Calu3 (cell line): Measurements from ENCODE around the gene FMN1. TPM values are rescaled to one million over a fixed set of nuclear protein-coding genes. Genes with fewer than 3 reads are reported as not detected.

Experiments
- BruUV-seq: library from RNA; stranded (reverse); fragments of 400-500 nt; replicated peaks from 2 replicates; lab custom pipeline; 2021; lab: Mats Ljungman, UMichigan
- CTCF ChIA-PET: fragments of 300-600 bp; sonication (Branson Sonifier 250); formaldehyde crosslinking; loops from one replicate; lab custom pipeline; 2022; ENCODE audit warnings: antibody characterized with exemption; lab: Charles Lee
- DNase-seq: peaks from one replicate; pipeline ENCODE4 v3.0.0; 2022
- H3K27ac Mint-ChIP-seq: one replicate; pipeline ENCODE4 v1.8.0; 2022; ENCODE audit warnings: mixed read lengths; ENCODE audit not compliant: unreplicated experiment
- H3K27me3 Mint-ChIP-seq: one replicate; pipeline ENCODE4 v1.8.0; 2022; ENCODE audit warnings: mixed read lengths; ENCODE audit not compliant: unreplicated experiment
- H3K36me3 Mint-ChIP-seq: one replicate; pipeline ENCODE4 v1.8.0; 2022; ENCODE audit warnings: mild to moderate bottlenecking, moderate library complexity, mixed read lengths; ENCODE audit not compliant: insufficient read depth, unreplicated experiment
- H3K4me1 Mint-ChIP-seq: one replicate; pipeline ENCODE4 v1.8.0; 2022; ENCODE audit warnings: mild to moderate bottlenecking, low read depth, mixed read lengths; ENCODE audit not compliant: unreplicated experiment
- H3K4me3 Mint-ChIP-seq: one replicate; pipeline ENCODE4 v1.8.0; 2022; ENCODE audit warnings: mild to moderate bottlenecking, low read depth, moderate library complexity, mixed read lengths; ENCODE audit not compliant: unreplicated experiment
- H3K9me3 Mint-ChIP-seq: one replicate; pipeline ENCODE4 v1.8.0; 2022; ENCODE audit warnings: low read depth, mixed read lengths; ENCODE audit not compliant: unreplicated experiment
- intact Hi-C: fragments of 100-400 bp; cut with micrococcal nuclease; formaldehyde crosslinking; loops from one replicate; pipeline ENCODE4 v1.10.0; 2022; ENCODE audit not compliant: unreplicated experiment
- total RNA-seq: library from RNA; stranded (reverse); gene quantifications from 2 replicates; pipeline ENCODE4 v1.2.3, GENCODE V29; 2022
- TF ChIP-seq, protein P1 (sequence below): fragments of 200-600 bp; IDR thresholded peaks from one replicate; pipeline ENCODE4 v1.8.0; 2022; ENCODE audit warnings: antibody characterized with exemption; ENCODE audit not compliant: unreplicated experiment

FMN1 gene
- total RNA-seq, 1 experiment from 2014 or later = 7.1 TPM

DNA sequence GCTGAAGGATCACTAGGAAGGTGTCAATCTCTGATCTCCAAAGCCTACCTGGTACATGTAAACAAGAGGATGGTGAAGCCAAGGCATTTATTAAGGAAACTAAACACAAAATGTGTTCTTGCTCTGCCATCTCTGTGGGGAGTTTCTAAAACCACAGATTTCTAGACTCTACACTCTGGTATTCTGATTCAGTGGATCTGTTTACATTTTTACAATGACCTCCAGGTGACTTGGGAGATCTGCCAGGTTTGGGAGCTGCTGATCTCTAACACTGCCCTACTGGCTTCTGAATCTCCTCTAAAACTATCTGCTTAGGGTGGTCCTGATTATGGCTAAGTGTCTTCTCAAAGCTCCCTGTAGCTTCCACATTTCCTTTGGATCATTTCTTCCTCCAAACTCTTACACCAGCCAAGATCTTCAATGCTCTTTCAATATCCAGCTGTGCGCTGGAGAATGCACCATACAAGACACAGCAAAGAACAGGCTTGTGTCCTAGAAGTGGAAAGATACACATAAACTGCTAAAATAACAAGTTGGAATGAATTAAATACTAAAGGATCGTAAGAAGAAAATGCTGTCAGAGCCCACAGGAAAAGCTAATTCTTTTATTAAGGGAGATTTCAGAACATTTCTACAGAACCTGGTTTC is 404.0 kb downstream of the FMN1 start:
- H3K4me3 Mint-ChIP-seq = no peak overlapping the region
- no peaks in the 10 kb centered on the region for H3K36me3 Mint-ChIP-seq
- no peaks in the 10 kb centered on the region for H3K27me3 Mint-ChIP-seq
- H3K4me1 Mint-ChIP-seq = no peaks in the 10 kb centered on the region
- intact Hi-C loops = no loop called here
- H3K27ac Mint-ChIP-seq = no peak overlapping the region
- CTCF ChIA-PET = no interaction called here
- TF ChIP-seq, protein P1, sequence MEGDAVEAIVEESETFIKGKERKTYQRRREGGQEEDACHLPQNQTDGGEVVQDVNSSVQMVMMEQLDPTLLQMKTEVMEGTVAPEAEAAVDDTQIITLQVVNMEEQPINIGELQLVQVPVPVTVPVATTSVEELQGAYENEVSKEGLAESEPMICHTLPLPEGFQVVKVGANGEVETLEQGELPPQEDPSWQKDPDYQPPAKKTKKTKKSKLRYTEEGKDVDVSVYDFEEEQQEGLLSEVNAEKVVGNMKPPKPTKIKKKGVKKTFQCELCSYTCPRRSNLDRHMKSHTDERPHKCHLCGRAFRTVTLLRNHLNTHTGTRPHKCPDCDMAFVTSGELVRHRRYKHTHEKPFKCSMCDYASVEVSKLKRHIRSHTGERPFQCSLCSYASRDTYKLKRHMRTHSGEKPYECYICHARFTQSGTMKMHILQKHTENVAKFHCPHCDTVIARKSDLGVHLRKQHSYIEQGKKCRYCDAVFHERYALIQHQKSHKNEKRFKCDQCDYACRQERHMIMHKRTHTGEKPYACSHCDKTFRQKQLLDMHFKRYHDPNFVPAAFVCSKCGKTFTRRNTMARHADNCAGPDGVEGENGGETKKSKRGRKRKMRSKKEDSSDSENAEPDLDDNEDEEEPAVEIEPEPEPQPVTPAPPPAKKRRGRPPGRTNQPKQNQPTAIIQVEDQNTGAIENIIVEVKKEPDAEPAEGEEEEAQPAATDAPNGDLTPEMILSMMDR = no peak
- DNase-seq = no peak
- no peaks in the 10 kb centered on the region for H3K9me3 Mint-ChIP-seq
- BruUV-seq = no TSS peak

DNA sequence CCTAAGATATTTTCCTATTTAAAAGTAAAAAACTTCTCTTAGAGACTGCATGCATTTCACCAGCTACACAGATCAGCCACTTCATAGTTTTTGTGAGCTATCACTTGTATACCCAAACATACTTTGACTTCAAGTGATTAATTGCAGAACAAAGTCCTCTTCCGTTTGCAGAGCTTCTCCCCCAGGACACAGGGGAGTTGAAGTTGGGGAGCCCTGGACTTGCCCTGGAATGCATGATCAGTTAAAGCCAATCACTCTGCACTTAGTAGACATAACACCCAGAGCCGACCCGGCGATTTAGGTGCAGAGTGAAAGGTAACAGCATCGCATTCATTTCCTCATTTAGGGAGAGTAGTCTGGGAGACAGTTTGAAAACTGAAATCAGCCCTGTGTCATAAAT is 406.6 kb downstream of the FMN1 start:
- TF ChIP-seq, protein P1 = no peak
- H3K27me3 Mint-ChIP-seq = no peaks in the 10 kb centered on the region
- H3K4me1 Mint-ChIP-seq = no peaks in the 10 kb centered on the region
- no peak overlapping the region for H3K4me3 Mint-ChIP-seq
- no peak for DNase-seq
- intact Hi-C loops = no loop called here
- no peak overlapping the region for H3K27ac Mint-ChIP-seq
- H3K9me3 Mint-ChIP-seq = no peaks in the 10 kb centered on the region
- no peaks in the 10 kb centered on the region for H3K36me3 Mint-ChIP-seq
- CTCF ChIA-PET = no interaction called here
- BruUV-seq = no TSS peak

DNA sequence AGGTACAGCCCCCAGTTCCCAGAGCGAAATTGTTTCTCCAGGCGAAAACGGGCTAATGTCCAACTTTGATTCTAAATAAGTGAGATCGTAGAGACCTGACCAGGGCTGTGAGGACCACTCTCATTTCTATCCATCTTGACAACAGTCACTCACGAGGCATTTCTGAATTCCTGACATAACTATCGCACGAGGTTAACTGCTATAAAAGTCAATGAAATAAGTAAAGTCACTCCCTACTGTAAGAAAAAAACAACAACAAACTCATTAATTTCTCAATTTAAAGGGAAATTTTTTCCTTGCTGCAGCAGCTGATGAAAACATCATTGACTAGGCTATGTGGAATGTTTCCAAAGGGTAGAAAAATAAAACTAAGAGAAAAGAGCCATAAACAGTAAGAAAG is 407.6 kb downstream of the FMN1 start:
- H3K27ac Mint-ChIP-seq = no peak overlapping the region
- H3K4me3 Mint-ChIP-seq = no peak overlapping the region
- TF ChIP-seq, protein P1 = no peak
- H3K4me1 Mint-ChIP-seq = no peaks in the 10 kb centered on the region
- H3K36me3 Mint-ChIP-seq = no peaks in the 10 kb centered on the region
- BruUV-seq = no TSS peak
- CTCF ChIA-PET = no interaction called here
- intact Hi-C loops = no loop called here
- H3K27me3 Mint-ChIP-seq = no peaks in the 10 kb centered on the region
- no peak for DNase-seq
- no peaks in the 10 kb centered on the region for H3K9me3 Mint-ChIP-seq

DNA sequence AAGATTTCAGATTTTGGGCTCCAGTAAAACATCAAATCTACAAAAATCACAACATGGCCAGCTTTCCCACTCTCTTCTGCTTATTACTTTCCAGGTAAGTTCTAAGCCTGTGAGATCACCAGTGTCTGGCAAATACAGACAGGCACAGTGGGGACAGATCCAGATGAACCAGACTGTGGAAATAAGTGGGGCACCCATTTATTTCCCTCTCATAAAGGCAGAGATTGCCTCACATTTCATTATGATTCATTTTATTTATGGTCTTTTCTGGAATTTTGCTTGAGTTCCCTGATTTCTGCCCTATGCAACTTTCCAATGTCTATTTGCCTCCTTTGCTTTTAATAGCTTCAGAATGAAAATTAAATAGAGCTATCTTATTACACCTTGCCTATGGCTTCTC is 409.9 kb downstream of the FMN1 start:
- Mint-ChIP-seq H3K9me3 (no peaks in the 10 kb centered on the region), H3K36me3 (no peaks in the 10 kb centered on the region), H3K27ac (no peak overlapping the region), H3K4me3 (no peak overlapping the region), H3K4me1 (no peaks in the 10 kb centered on the region), H3K27me3 (no peaks in the 10 kb centered on the region)
- TF ChIP-seq, protein P1 = no peak
- intact Hi-C loops = no loop called here
- CTCF ChIA-PET = no interaction called here
- no peak for DNase-seq
- no TSS peak for BruUV-seq
